GM18519 (cell line): ENCODE results near the gene FYB1.
"Not testable (repeated sequence)": the region's sequence is repeated elsewhere in the genome, so short reads cannot be mapped to it uniquely, and the experiment has no call there.

Experiments
- ATAC-seq: cut with Tn5 transposase; IDR thresholded peaks from one replicate; pipeline ENCODE4 v1.9.1; 2021; ENCODE audit warnings: mild to moderate bottlenecking, moderate library complexity; ENCODE audit not compliant: unreplicated experiment, low FRiP score

The FYB1 gene, protein sequence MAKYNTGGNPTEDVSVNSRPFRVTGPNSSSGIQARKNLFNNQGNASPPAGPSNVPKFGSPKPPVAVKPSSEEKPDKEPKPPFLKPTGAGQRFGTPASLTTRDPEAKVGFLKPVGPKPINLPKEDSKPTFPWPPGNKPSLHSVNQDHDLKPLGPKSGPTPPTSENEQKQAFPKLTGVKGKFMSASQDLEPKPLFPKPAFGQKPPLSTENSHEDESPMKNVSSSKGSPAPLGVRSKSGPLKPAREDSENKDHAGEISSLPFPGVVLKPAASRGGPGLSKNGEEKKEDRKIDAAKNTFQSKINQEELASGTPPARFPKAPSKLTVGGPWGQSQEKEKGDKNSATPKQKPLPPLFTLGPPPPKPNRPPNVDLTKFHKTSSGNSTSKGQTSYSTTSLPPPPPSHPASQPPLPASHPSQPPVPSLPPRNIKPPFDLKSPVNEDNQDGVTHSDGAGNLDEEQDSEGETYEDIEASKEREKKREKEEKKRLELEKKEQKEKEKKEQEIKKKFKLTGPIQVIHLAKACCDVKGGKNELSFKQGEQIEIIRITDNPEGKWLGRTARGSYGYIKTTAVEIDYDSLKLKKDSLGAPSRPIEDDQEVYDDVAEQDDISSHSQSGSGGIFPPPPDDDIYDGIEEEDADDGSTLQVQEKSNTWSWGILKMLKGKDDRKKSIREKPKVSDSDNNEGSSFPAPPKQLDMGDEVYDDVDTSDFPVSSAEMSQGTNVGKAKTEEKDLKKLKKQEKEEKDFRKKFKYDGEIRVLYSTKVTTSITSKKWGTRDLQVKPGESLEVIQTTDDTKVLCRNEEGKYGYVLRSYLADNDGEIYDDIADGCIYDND

DNA sequence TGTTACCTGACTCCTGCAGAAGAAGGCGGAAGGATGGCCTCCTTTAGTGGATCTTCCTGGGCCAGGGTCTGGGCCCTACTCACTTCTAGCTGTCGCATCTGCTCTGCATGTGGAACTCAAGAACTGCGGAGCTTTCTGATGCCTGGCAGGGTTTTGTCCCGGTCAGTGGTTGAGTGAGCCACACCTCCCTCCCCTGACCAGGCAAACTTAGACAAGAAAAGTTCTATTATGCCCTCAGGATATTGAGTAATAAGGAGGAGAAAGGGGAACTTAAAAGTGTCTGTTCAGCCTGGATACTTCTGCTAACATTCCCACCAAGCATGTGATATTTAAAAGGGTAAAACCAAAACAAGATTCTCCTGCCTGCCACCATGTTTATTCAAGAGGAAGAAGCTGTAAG is at the start of gene FYB1:
Gene FYB1, minus strand, starts transcription at position 127 of the 400 bp plus-strand sequence. CDS start 16,603 bp downstream, outside the sequence.
- no peak for ATAC-seq

DNA sequence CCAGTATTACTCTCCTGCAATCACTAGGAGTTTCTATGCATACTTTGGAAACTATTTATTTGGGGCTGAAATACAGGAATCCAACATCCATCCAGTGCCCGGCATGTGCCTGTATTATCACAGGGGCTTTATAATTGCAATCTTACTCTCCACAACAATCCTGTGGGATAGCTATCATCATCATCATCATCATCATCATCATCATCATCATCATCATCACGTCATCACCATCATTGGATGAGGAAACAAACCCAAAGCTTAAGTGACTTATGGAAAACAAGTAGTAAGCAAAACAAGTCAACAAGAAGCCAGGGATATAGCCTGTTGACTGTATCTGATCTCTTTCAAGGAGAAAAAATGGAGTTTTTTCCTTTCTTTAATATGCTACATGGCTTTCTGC is 47.8 kb upstream of the FYB1 start:
- no peak for ATAC-seq

DNA sequence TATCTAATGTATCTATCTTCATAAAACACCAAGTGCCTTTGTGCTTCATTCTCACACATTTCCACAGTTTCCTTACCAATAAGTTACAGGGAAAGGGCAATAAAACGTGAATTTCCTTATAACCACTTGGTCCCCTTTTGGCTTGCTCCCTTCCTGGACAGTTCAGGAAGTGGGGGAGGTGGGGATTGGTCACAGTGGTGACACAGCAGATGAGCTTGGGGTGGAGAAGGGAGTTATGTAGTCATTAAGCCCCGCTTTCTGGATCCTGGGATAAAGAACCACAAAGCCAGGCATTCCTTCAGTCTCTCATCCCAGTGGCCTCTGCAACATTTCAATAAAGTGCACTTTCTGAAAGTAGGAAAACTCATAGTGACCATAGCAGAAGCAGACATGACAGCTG is 47.1 kb upstream of the FYB1 start:
- no peak for ATAC-seq

DNA sequence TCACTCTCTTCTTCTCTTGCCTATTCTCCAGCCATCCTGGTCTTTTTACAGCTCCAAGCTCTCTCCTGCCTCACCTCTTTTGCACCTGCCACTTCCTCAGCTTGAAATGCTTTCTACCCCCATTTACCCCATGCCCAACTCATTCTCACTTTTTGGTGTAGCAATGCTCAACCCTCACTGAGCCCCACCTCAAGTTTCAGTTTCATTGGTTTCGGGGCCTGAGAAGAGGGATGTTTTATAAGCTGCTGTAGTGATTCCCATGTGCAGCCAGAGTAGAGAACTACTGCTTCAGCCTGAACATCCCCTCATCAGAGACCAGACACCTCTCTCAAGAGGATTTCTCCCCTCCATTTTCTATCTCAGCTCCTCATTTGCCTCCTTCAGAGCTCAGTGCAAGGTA is 45.2 kb upstream of the FYB1 start:
- peak; percentile 92 for ATAC-seq

DNA sequence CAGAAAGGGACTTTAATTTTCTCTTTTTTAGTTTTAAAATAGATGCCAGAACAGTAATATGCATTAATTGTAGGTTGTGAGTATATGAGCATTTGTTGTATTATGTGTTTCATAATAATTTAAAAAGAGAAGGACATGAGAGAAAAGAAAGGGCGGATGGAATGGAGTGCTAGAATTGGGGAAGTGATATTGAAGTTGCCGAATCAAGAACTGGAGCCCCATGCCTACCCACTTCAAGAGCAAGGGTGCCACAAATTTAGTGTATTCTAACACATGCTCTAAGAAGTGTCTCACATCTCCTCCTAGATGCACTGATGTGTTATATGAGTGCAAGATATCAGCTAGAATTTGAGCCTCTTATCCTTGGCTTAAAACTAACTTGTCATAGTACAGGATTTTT is 43.6 kb upstream of the FYB1 start:
- no peak for ATAC-seq

DNA sequence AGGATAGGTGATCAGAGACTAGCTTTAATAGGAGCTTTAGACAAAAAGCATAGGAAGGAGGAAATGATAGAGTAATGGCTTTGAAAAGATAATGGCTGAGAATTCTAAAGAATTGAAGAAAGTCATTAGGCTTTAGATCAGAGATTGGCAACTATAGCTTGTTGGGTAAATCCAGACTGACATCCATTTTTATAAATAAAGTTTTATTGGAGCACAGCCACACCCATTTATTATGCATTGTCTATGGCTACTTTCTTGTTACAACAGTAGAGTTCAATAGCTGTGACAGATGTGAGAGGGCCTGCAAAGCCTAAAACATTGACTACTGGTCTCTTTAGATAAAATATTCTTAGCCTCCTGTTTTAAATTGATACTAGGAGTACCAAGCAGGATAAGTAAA is 40.7 kb upstream of the FYB1 start:
- no peak for ATAC-seq

DNA sequence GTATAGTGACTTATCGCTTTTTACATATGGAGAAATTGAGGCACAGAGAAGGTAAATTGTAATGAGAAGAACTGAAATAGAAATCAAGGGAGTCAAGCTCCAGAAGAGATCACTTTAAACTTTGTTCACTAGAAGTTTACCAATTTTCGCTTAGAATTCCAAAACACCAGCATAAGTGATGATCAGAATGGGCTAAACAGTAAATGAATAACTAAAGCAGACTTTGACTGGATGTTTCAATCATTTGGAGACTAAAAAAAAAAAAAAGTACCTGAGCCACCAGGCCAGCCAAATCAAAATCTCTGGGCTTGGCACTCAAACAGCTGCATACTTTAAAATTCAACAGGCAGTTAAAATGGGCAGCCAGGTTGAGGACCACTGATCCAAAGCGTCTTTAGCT is 38.2 kb upstream of the FYB1 start:
- no peak for ATAC-seq

DNA sequence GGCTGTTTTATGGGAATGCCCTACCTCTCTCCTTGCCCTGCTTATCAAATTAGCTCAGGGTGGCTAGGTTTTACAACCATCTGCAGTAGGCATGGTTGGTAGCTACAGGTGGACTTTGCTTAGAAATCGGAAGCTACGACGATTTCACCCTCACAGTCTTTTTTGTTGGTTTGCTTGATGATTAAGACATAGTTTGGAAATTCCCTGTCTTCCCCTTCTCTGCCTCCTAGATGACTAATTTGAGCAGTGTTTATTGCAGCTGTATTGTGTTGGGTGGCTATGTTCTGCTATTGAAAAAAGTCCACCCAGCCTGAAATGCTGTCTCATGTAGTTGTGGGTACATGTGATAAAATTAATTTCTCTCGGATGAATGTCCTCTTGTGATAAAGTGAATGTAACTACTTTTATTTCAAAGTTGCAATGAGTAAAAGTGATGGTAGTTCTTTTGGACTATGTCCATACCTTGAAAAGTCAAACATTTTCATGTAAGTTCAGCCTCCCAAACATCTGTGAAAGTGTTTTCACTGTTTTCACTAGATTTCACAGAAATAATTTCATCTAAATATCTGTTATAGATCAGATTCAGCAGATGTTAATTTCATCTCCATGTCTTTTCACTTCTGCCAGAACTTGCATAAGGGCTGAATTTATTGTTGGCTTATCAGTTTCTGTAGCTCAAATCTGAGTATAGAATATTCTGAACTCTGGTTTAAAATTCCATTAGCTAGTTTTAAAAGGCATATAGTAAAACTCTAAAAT is 37.3 kb upstream of the FYB1 start:
- peak; percentile 66 for ATAC-seq

DNA sequence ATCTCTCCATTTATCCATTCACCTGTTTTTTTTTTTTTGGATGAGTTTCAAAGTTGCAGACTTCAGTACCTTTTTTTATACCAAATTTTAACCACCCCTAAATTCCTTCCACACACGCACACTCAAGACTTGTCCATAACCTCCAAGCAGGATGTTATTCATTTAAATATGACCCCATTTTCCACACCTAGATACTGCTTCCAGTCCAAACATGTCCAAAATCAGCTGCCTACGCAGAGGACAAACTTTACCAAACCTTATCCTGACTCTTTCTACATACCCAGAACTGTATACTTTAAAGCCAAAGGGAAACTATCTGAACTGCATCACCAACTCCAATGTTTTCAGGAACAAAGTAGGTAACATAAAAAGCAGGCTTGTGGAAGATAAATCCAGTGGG is 36.0 kb upstream of the FYB1 start:
- no peak for ATAC-seq

DNA sequence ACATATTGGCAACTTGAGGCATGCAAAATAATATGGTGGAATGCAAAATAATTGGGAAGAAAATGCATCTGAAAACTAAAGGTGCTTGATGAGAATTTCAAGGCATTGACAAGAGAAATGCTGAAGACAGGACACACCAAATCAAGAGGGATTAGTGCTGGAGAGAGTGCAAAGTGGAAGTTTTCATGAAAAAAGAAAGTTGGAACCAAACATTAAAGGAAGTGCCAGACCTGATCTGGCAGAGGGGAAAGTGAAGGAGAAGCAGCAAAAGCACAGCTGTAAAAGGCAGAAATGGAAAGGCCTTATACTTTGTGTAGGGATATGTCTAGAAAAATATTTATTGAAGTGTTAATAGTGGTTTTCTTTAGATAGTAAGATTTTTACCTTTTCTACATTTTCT is 35.3 kb upstream of the FYB1 start:
- ATAC-seq = no peak

DNA sequence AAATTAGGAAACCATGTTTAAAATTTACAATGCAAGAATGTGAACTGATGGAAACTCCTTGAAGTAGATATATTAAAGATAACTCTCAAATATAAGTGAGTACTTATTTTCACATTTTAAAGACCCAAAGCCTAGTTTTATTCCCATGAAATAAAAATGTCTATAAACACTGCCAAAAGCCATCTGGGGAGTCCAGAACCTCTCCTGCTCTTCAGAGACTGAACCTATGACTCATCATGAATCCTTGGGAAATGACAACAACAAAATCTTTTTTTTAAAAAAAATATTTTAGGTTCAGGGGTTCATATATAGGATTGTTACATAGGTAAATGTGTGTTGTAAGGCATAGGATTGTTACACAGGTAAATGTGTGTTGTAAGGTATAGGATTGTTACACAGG is 33.8 kb upstream of the FYB1 start:
- no peak for ATAC-seq

DNA sequence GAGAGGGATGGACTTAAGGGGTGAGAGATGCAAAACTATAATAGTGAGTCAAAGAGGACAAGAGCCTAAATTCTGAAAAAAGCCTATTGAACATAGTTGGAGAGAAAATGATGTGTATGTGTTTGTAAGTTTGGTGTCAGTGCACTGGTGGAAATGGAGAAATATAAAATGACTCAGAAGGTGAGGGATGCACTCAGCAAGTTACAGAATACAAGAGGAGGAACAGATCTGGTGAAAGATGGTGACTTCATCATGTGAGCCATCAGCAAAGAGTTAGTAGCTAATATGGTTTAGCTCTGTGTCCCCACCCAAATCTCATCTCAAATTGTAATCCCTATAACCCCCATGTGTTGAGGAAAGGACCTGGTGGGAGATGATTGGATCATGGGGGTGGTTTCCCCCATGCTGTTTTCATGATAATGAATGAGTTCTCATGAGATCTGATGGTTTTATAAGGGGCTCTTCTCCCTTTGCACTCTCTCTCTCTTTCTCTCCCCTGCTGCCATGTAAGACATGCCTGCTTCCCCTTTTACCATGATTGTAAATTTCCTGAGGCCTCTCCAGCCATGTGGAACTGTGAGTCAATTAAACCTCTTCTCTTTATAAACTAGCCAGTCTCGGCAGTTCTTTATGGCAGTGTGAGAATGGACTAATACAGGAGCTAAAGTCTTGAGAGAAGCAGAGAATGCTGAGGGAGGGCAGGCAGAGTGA is 30.4 kb upstream of the FYB1 start:
- no peak for ATAC-seq

DNA sequence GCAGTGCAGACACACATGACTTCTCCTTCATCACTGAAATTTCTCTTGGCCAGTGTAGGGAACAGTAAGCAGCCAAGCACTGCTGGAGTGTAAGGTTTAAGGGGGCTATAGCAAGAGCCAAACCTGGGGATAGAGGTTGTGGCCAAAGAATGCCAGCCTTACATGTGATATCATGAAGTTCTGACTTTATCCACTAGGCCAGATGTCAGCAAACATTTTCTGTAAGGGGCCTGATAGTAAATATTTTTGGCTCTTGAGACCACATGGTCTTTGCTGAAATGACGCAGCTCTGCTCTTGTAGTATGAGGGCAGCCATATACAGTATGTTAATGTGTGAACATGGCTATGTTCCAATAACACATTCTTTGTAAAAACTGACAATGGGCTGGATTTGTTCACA is 29.7 kb upstream of the FYB1 start:
- no peak for ATAC-seq

DNA sequence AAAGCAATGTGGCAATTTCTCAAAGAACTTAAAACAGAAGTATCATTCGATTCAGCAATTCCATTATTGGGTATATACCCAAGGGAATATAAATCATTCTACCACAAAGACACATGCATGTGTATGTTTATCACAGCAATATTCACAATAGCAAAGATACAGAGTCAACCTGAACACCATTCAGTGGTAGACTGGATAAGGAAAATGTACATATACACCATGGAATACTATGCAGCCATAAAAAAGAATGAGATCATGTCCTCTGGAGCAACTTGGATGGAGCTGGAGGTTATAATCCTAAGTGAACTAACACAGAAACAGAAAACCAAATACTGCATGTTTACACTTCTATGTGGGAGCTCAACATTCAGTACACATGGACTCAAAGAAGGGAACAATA is 21.4 kb upstream of the FYB1 start:
- no peak for ATAC-seq

DNA sequence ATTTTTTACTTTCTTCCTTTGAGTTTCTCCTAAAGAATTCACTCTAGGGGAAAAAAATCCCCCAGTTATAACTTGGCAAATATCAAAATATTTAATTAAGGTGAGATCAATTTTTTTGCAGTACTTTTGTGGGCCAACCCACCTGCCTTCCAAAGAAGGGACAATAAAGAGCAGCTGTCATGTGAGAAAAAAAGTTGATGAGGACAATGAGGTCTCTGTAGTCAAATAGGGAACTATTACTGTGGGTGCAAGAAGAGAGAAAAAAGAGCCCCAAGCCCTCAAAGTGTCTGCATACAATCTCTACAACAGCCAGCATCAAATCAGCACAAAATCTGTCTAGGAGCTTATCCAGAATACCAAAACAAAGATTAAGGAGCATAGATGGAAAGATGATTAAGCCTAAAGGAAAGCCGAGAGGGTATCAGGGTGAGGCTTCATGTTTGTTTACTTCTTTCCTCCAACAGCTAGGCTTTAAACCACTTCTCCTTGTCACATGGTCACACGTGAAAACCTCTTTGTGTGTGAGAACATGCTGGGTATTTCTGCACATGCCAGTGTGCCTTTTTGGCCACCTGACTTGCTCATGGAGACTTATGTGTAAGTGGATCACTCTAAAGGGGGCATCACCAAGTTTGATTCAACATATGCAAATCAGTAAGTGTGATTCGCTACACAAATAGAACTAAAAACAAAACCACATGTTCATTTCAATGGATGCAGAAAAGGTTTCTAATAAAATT is 19.2 kb upstream of the FYB1 start:
- ATAC-seq = no peak

DNA sequence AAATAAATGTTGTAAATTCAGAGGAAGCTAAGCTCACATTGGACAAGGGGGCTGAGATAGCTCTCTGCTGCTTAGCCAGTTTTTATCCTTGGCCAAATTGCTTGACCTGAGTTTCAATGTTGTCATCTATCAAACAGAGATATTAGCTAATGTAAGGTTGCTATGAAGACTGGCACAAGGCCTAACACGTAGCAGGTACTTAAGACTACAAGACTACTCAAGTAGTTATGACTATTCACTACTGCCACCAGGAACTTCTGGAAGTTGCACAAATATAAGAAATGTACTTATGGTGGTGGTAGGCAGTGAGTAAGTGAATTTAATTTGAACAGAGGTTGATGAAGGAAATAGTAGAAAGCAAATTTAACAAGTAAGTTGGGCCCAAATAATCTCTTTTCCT is 17.4 kb upstream of the FYB1 start:
- ATAC-seq = no peak

DNA sequence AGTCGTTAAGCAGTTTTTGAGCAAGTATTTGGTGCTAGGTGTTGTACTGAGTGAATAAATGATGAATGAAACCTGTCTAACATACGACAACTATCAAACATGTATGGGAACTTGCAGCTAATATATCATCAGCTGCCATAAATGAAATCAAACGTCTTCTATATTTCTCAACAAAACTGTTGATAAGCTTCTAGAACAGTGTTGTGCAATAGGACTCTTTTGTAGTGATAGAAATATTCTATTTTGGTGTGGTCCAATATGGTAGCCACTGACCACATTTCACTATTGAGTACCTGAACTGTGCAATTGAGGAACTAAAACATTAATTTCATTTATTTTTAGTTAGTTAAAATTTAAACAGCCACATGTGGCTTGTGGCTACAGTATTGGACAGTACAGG is 16.3 kb upstream of the FYB1 start:
- ATAC-seq = no peak

DNA sequence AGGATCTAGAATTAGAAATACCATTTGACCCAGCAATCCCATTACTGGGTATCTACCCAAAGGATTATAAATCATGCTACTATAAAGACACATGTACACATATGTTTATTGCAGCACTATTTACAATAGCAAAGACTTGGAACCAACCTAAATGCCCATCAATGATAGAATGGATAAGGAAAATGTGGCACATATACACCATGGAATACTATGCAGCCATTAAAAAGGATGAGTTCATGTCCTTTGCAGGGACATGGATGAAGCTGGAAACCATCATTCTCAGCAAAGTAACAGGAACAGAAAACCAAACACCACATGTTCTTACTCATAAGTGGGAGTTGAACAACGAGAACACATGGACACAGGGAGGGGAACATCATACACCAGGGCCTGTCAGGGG is 15.1 kb upstream of the FYB1 start:
- not testable (repeated sequence) for ATAC-seq

DNA sequence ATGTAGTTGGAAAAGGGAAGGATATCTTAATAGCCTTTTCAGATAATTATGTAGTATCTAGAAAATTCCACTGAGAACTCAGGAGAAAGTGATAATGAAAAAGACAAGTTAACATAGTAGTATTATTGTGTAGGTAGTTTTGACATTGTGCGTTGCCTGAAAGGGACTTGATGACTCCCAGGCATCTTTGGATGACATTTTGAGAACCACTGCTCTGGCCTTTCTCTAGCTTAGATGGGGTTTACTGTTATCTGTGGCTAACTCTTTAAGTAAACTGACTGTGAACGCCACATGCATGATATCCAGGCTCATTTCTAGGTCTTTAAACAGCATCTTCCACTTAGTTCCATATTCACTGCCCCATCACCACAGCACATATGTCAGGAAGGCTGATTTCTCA is 14.4 kb upstream of the FYB1 start:
- no peak for ATAC-seq
